PC-3 (cell line): ENCODE results near the gene SCGB2A2.

ENCODE experiments used
- EZH2phosphoT487 ChIP-seq: fragments of 300-600 bp; sonication (generic); IDR thresholded peaks from 2 replicates; pipeline ENCODE4 v1.6.1; 2018; ENCODE audit warnings: mild to moderate bottlenecking, antibody characterized with exemption, low read length, borderline replicate concordance
- TF ChIP-seq, protein P1 (sequence below): fragments of 300-600 bp; sonication (generic); conservative IDR thresholded peaks from 2 replicates; pipeline ENCODE4 v1.5.1; 2017; ENCODE audit warnings: antibody characterized with exemption, low read depth, mild to moderate bottlenecking, low read length

DNA sequence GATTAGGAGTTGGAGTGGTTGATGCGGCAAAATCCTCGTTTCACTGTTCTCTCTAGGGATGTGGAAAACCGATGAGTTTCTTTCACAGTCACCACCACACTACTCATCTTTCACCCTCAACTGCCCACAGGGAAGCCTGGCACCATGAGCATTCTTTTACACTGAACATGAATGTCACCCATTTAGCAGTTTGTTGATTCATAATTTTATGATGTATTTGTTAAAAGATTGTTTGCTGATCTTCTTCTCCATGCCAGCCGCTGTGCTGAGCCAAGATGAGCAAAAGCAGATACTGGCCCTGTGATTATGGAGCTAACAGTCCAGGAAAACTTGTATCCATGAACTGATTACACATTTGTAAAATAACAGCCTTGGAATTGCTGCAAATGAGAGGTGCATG lies 31.8 kb upstream of the SCGB2A2 start:
- no peak for TF ChIP-seq EZH2phosphoT487
- TF ChIP-seq, protein P1, sequence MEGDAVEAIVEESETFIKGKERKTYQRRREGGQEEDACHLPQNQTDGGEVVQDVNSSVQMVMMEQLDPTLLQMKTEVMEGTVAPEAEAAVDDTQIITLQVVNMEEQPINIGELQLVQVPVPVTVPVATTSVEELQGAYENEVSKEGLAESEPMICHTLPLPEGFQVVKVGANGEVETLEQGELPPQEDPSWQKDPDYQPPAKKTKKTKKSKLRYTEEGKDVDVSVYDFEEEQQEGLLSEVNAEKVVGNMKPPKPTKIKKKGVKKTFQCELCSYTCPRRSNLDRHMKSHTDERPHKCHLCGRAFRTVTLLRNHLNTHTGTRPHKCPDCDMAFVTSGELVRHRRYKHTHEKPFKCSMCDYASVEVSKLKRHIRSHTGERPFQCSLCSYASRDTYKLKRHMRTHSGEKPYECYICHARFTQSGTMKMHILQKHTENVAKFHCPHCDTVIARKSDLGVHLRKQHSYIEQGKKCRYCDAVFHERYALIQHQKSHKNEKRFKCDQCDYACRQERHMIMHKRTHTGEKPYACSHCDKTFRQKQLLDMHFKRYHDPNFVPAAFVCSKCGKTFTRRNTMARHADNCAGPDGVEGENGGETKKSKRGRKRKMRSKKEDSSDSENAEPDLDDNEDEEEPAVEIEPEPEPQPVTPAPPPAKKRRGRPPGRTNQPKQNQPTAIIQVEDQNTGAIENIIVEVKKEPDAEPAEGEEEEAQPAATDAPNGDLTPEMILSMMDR, result no peak
